H1 (cell line): ENCODE measurements around the gene CROCC2. TPM values are rescaled to one million over a fixed set of nuclear protein-coding genes. Genes with fewer than 3 reads are reported as not detected.

Source experiments
- CBX8 ChIP-seq: fragments of 300-800, 300-1000 bp; sonication (generic); IDR thresholded peaks from 2 replicates; pipeline ENCODE4 v1.7.1; 2016; ENCODE audit warnings: low read depth, low read length, borderline replicate concordance
- HDAC6 ChIP-seq: IDR thresholded peaks from one replicate; pipeline ENCODE4 v1.7.1; 2012; ENCODE audit warnings: low read depth, mild to moderate bottlenecking, inconsistent platforms, low read length, moderate library complexity
- KDM1A ChIP-seq: fragments of 200-600, 300-600 bp; sonication (generic); IDR thresholded peaks from 2 replicates; pipeline ENCODE4 v1.7.1; 2016; ENCODE audit warnings: mild to moderate bottlenecking, low read length, borderline replicate concordance
- POU5F1 ChIP-seq: IDR thresholded peaks from 2 replicates; pipeline ENCODE4 v1.6.1; 2011; ENCODE audit warnings: low read depth, mild to moderate bottlenecking, low read length, moderate library complexity
- RAD21 ChIP-seq, 2 experiments: IDR thresholded peaks in 1 of 2; conservative IDR thresholded peaks in 1 of 2; 2 replicates each; pipeline ENCODE4 v1.6.1; 2011; ENCODE audit warnings: low read depth in 2 of 2, low read length in 2 of 2, improper control_type of control experiment in 1 of 2, inconsistent platforms in 1 of 2, mild to moderate bottlenecking in 1 of 2, moderate library complexity in 1 of 2
- TAF1 ChIP-seq: IDR thresholded peaks from 2 replicates; pipeline ENCODE4 v1.6.1; 2011; ENCODE audit warnings: mild to moderate bottlenecking, low read depth, low read length
- ZNF274 ChIP-seq: IDR thresholded peaks from 2 replicates; pipeline ENCODE4 v1.7.0; 2012; ENCODE audit warnings: low read length, borderline replicate concordance; ENCODE audit errors: extremely low read depth
- polyA plus RNA-seq, 7 experiments: library from polyadenylated mRNA; depleted of rRNA in 3 of 7; stranded (reverse) in 5 of 7; unstranded in 2 of 7; fragments of >200 nt in 5 of 7; fragments of 200-250 nt in 2 of 7; gene quantifications; 1 replicate in 5 of 7; 2 replicates in 1 of 7; 4 replicates in 1 of 7; pipeline versions ENCODE4 v1.2.1 to v1.2.3, GENCODE V29; 2011 to 2013; ENCODE audit warnings: missing spikeins in 2 of 7, mixed read lengths in 2 of 7
- total RNA-seq: library from RNA; stranded (reverse); fragmentation: NEBNext Ultra II Directional; extraction: Animal tissue kit (Norgen Biotek cat#: 25700); gene quantifications from 2 replicates; pipeline ENCODE4 v1.2.1, GENCODE V29; 2021
- TF ChIP-seq, protein P1 (sequence below), 3 experiments: IDR thresholded peaks; 1 replicate in 2 of 3; 2 replicates in 1 of 3; pipeline versions ENCODE4 v1.5.1 to v1.6.1; 2011; ENCODE audit warnings: low read length in 3 of 3, mild to moderate bottlenecking in 3 of 3, inconsistent platforms in 2 of 3, low read depth in 1 of 3, moderate library complexity in 1 of 3; ENCODE audit not compliant: insufficient read depth in 1 of 3; ENCODE audit errors: control extremely low read depth in 1 of 3

The CROCC2 gene
- total and polyA plus RNA-seq, 2 of the 8 experiments (the other 6 are each of a cell fraction or from before 2014, with no cell fraction given) = not detected

DNA sequence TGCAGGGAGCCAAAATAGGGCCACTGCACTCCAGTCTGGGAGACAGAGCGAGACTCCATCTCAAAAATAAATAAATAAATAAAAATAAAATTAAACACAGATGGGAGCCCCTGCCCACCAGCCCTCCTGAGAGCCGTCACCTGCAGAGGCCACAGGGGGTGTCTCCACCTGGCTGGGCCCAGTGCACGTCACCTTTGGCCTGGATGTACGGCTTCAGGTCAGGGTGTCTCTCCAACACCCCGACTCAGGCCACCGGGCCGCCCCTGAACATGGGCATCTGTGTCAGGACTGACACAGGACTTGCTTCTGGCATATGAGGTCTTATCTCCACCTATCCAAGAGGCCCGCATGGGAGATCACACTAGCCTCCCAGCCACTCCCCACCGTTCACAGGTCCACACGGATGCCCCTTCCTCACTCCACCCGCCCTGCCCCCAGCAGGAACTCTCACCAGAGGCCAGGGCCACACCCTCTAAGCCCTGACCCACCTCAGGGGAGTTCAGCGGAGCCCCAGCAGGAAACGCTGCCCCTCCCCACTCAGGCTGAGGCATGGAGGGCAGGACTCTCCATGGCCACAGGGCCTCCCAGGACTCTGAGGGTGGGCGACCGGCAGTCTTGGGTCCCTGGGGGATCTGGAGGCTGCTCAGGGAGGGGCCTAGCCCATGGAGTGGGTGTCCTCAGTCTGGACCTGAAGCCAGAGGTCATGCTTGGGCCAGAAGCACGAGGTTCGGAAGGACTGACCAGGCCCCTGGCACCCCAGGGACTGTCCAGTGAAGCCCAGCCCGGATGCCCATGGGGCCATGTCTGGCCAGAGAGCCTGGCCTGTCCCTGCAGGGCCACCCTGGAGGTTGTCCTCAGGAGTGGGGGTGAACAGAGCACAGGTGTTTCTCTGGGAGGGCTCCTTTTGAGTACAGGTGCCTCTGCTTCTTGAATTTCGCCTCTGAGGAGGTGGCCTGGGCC is 1.6 kb upstream of the CROCC2 start (continued):
- no peak for TF ChIP-seq KDM1A
- TF ChIP-seq, protein P1, sequence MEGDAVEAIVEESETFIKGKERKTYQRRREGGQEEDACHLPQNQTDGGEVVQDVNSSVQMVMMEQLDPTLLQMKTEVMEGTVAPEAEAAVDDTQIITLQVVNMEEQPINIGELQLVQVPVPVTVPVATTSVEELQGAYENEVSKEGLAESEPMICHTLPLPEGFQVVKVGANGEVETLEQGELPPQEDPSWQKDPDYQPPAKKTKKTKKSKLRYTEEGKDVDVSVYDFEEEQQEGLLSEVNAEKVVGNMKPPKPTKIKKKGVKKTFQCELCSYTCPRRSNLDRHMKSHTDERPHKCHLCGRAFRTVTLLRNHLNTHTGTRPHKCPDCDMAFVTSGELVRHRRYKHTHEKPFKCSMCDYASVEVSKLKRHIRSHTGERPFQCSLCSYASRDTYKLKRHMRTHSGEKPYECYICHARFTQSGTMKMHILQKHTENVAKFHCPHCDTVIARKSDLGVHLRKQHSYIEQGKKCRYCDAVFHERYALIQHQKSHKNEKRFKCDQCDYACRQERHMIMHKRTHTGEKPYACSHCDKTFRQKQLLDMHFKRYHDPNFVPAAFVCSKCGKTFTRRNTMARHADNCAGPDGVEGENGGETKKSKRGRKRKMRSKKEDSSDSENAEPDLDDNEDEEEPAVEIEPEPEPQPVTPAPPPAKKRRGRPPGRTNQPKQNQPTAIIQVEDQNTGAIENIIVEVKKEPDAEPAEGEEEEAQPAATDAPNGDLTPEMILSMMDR (IDR thresholded peaks at IDR 0.05; ENCODE audit: control extremely low read depth in 1 of 3, insufficient read depth in 1 of 3, low read depth in 1 of 3, low read length in 3 of 3) = no peak
- no peak for TF ChIP-seq CBX8
- TF ChIP-seq ZNF274 = no peak
- TF ChIP-seq POU5F1 = no peak
- no peak for TF ChIP-seq HDAC6
- no peak for TF ChIP-seq TAF1
- no peak for TF ChIP-seq RAD21 (IDR thresholded peaks at IDR 0.05 in 1 of 2, conservative IDR thresholded peaks at IDR 0.05 in 1 of 2; ENCODE audit: low read depth in 2 of 2, low read length in 2 of 2)
